ENCODE measurements around the gene C9orf40.

The C9orf40 gene

GRCh38 chr9:74952201-74953151 lies at the start of gene C9orf40:
TSS of gene C9orf40 (minus strand) at chr9:74952912. CDS start at chr9:74952611, 301 bp downstream.
- DNase-seq (ENCODE audit: low read depth in 2 of 2) = peak; percentile 64 to 65

- DNase-seq (ENCODE audit: low read depth in 2 of 2) = peak; percentile 61 to 65
These were observed 49.2 kb upstream of the C9orf40 start for GRCh38 chr9:75001719-75002421.

GRCh38 chr9:75000835-75001234 lies 48.1 kb upstream of the C9orf40 start:
- no peak for DNase-seq (ENCODE audit: low read depth in 2 of 2)

GRCh38 chr9:74985041-74985440 lies 32.3 kb upstream of the C9orf40 start:
- DNase-seq (ENCODE audit: low read depth in 2 of 2) = no peak

GRCh38 chr9:74983709-74984108 lies 31.0 kb upstream of the C9orf40 start:
- DNase-seq (ENCODE audit: low read depth in 2 of 2) = no peak

GRCh38 chr9:74979844-74980243 lies 27.1 kb upstream of the C9orf40 start:
- no peak for DNase-seq (ENCODE audit: low read depth in 2 of 2)

- no peak for DNase-seq (ENCODE audit: low read depth in 2 of 2)
These were observed 24.6 kb upstream of the C9orf40 start for GRCh38 chr9:74977287-74977686.

- DNase-seq (ENCODE audit: low read depth in 2 of 2) = no peak
These were observed 22.8 kb upstream of the C9orf40 start for GRCh38 chr9:74975538-74975937.

- DNase-seq (ENCODE audit: low read depth in 2 of 2) = no peak
These were observed 21.8 kb upstream of the C9orf40 start for GRCh38 chr9:74974558-74974957.

- no peak for DNase-seq (ENCODE audit: low read depth in 2 of 2)
These were observed 21.0 kb upstream of the C9orf40 start for GRCh38 chr9:74973714-74974113.

GRCh38 chr9:74963056-74963455 lies 10.3 kb upstream of the C9orf40 start:
- DNase-seq (ENCODE audit: low read depth in 2 of 2) = no peak

GRCh38 chr9:74961496-74961895 lies 8.8 kb upstream of the C9orf40 start:
- DNase-seq (ENCODE audit: low read depth in 2 of 2) = no peak

- DNase-seq (ENCODE audit: low read depth in 2 of 2) = peak; percentile 29 to 32
These were observed 7.8 kb upstream of the C9orf40 start for GRCh38 chr9:74960561-74960960.

- no peak for DNase-seq (ENCODE audit: low read depth in 2 of 2)
These were observed 5.9 kb upstream of the C9orf40 start for GRCh38 chr9:74958587-74958986.

GRCh38 chr9:74953235-74953751 lies 581 bp upstream of the C9orf40 start:
- DNase-seq (ENCODE audit: low read depth in 2 of 2) = peak; percentile 64 to 65

GRCh38 chr9:74951725-74952151 lies 974 bp downstream of the C9orf40 start:
- DNase-seq (ENCODE audit: low read depth in 2 of 2) = peak in 1 of 2 experiments; percentile 1

- no peak for DNase-seq (ENCODE audit: low read depth in 2 of 2)
These were observed 1.5 kb downstream of the C9orf40 start for GRCh38 chr9:74951107-74951720.

- DNase-seq (ENCODE audit: low read depth in 2 of 2) = peak; percentile 7 to 17
These were observed 2.6 kb downstream of the C9orf40 start for GRCh38 chr9:74949859-74950855.

- no peak for DNase-seq (ENCODE audit: low read depth in 2 of 2)
These were observed 3.8 kb downstream of the C9orf40 start for GRCh38 chr9:74948937-74949336.

- DNase-seq (ENCODE audit: low read depth in 2 of 2) = no peak
These were observed 6.0 kb downstream of the C9orf40 start for GRCh38 chr9:74946686-74947085.

- DNase-seq (ENCODE audit: low read depth in 2 of 2) = no peak
These were observed 9.9 kb downstream of the C9orf40 start for GRCh38 chr9:74942801-74943200.

Measured in fibroblast of skin of left quadriceps (primary cell).